Tibial nerve (tissue), 3 donors: ENCODE measurements around the gene CXXC5.

Experiments
- CTCF ChIP-seq, 5 experiments: fragments of 200-600 bp in 3 of 5; fragments of 450-650 bp in 2 of 5; sonication (generic) in 3 of 5; IDR thresholded peaks; one replicate each; pipeline ENCODE4 v1.5.1; 2016 to 2019; ENCODE audit warnings: antibody characterized with exemption in 5 of 5, mild to moderate bottlenecking in 3 of 5, moderate library complexity in 2 of 5
- POLR2A ChIP-seq, 2 donors: fragments of 450-650 bp; IDR thresholded peaks; one replicate each; pipeline ENCODE4 v1.6.1; 2017; ENCODE audit warnings: antibody characterized with exemption in 2 of 2, mild to moderate bottlenecking in 2 of 2, moderate library complexity in 2 of 2

GRCh38 chr5:139732019-139732418 lies 83.9 kb downstream of the CXXC5 start:
- TF ChIP-seq CTCF (IDR thresholded peaks at IDR 0.05) = no peak
- no peak for TF ChIP-seq POLR2A (IDR thresholded peaks at IDR 0.05)
